GM21576 (cell line): ENCODE results near the gene ABI1.
"Not testable (repeated sequence)": the region's sequence is repeated elsewhere in the genome, so short reads cannot be mapped to it uniquely, and the experiment has no call there.

Experiments
- ATAC-seq: cut with Tn5 transposase; IDR thresholded peaks from one replicate; pipeline ENCODE4 v1.9.1; 2021; ENCODE audit warnings: mild to moderate bottlenecking, moderate library complexity; ENCODE audit not compliant: unreplicated experiment

ABI1 gene

DNA sequence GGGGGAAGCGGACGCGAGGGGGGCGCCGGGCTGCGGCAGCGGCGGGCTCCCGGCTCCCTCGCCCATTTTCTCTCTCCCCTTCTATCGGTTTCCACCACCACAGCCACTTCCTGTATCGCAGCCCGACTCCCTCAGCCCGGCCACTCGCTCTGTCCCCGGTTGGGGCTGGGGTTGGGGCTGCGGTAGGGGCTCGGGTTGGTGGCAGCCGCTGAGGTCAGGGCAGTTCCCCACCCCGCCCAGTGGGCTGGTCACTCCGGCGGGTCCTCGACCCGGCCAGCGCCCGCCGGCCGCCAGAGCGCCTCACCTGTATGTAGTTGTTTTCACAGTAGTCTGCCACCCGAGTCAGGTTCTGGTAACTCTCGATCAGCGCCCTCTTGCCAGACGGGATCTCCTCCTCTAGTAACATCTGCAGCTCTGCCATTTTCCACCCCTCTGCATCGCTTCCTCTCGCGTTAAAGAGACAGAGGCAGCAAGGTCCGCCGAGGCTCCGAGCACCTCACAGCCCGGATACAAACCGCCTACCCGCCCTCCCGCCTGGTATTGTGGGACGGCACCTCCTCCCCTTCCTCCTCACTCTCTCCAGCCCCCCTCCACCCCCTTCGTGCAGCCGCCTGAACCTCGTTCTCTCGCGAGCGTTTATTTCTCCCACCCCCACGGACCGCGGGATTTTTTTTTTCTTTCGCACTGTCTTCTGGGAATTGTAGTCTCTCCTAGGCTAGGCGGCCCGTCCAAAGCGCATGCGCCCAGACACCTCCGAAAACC lies at the start of gene ABI1:
ABI1 (minus strand) TSS at position 516 of the 762 bp plus-strand sequence; CDS start at position 421, 95 bp downstream.
- ATAC-seq, result peak; percentile 57

DNA sequence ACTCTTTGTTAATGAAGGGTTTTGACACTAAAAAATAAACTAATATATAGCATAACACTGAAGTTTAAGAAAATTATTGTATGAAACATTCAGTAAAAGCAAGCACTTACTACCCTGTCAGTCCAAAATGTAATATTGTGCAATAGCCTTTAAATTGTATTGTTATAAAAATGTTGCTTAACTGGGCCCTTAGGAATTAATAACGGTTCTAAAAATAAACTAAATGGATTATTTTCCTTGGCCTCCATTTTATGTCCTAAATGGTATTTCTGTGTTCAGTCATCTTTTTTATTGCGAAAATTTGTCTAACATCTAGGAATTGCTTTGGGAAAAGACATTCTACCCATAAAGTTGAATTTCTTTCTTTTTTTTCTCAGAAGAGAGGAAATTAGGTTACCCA lies 49.0 kb upstream of the ABI1 start:
- ATAC-seq, result no peak

DNA sequence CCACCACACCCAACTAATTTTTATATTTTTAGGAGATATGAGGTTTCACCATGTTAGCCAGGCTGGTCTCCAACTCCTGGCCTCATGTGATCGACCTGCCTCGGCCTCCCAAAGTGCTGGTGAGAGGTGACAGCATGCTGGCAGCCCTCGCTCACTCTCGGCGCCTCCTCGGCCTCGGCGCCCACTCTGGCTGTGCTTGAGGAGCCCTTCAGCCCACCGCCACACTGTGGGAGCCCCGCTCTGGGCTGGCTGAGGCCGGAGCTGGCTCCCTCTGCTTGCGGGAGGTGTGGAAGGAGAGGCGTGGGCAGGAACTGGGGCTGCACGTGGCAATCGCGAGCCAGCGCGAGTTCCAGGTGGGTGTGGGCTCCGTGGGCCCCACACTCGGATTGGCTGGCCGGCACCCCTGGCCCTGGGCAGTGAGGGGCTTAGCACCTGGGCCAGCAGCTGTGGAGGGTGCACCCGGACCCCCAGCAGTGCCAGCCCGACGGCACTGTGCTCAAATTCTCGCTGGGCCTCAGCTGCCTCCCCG lies 44.6 kb upstream of the ABI1 start:
- not testable (repeated sequence) for ATAC-seq

DNA sequence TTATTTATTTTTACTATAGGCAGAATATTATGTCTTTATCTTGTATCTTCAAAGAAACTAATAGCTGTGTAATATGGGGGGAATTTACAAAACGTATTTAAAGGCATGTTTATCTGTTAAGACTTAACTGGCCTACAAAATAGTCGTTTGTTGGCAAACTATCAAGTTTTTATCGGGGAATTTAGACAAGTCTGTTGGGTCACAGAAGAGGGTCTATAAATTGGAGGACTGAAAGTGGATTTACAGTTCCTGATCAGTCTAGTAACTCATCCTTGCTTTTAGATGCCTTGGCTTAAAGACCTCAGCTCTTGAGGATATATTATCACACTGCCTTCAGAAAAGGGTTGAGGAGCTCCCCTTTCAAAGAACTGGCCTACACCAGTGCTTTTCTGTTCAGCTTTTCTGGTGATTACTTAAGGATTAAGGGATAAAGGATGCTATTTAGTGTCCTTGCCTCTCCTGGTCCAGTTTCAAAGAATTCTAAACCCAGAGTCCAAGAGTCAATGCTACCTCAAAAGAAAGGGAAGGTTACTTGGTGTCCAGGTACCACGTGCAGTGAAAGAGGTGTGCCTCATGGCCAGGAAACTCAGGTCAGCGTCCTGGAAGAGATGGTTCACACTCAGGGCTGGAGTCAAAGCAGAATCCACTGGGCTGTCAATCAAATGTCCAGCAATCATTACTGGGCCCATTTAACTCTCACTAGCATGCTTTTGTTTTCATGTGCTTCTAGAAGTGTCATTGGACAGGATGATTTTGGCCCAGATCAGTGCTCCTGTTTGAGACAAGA lies 42.9 kb upstream of the ABI1 start:
- ATAC-seq, result no peak

DNA sequence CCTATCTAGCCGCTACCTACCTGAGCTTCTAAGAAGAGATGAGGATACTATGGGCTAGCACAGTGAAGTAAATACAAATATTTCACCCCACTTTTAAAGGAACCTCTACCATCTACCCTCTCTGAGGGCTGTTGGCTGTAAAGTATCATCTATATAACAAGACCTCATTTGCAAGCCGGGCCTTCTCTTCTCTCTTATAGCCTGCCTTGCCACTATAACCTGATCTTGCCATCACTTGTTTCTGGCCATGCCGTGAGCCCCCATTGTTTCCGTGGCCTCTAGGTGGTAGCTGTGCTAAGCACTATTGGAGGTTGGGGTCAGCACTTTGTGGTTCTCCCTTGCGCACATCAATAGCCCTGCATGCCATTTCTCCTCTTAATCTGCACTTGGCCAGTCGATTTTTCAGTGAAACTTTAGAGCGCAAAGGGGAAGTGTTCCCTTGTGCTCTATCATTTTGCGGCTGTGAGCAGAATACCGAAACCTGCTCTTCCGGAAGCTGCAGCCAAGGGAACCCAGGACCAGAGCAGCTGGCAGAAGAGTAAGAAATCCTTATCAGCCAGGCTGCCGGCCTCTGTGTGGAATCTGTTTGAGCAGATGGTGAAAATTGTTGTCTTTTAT lies 31.7 kb upstream of the ABI1 start:
- ATAC-seq, result peak; percentile 87

DNA sequence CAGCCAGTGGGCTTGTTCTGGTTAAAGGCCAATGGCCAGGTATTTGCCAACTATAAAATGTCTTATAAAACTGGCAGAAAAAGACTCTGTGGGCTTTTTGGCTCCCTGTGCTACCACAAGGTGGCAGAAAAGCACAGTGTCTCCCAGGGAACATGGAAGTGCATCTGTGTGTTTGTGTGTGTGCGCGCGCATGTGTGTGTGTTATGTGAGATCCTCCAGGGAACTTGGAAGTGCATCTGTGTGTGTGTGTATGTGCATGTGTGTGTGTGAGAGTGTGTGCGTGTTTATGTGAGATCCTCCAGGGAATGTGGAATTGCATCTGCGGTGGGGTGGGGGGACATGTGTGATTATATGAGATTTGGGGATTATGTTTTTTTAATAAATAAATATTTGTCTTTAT lies 30.2 kb upstream of the ABI1 start:
- no peak for ATAC-seq

DNA sequence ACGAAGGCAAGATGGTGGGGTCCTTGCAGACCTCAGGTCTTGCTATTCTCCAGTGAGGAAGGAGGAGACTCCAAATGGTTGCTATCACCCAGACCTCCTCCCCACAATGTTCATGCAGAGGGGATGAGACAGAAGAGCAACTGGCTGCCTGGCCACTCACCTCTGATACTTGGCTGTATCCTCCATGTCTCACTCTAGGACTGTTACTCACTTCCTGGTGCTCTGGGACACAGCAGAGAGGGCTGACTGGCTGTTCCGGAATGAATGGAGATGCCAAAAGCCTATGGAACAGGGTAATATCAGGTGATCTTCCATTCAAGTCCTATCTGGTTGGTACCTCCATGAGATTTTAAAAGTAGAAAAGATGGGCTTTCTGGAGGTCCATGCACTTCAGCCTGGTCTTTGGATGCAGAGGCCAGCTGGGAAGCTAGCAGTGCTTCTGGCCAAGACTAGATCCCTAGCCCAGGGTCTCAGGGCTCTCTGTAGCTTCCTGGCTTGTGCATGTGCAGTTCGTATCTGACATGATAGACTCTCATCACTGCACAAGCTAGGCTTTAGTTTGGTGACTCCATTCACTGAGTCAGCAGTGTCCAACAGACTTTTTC lies 27.0 kb upstream of the ABI1 start:
- no peak for ATAC-seq

DNA sequence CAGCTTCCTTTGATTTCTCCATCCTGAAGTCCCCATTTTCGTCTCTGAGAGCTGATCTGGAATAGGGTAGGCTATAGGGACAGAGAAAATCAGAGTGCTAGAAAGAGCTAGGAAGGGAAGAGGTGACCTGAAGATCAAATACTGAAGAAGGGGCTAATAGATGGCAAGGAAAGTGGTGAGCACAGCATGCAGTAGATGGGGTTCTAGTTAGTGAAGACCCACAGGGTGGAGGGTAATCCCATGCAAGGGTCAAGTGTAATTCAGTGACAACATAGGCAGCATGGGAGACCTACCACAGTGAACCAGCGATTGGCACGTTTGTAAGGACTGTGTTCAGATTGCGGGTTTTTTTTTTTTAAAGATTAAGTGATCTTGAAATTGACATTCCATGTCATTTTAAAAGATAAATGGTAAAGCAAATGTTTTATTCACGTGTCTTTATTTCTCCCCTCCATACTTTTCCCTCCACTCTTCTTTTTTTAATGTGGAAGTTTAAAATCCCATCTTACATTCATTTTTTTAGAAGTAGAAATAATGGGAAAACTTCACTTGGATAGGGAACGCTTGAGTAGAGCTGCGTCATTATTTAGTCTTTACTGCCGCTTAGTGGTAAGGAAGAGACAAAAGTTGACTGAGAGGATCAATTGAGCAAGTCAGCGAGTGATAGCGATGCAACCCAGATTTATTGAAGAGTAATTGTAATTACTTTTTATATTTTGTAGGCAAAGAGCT lies 21.0 kb upstream of the ABI1 start:
- no peak for ATAC-seq

DNA sequence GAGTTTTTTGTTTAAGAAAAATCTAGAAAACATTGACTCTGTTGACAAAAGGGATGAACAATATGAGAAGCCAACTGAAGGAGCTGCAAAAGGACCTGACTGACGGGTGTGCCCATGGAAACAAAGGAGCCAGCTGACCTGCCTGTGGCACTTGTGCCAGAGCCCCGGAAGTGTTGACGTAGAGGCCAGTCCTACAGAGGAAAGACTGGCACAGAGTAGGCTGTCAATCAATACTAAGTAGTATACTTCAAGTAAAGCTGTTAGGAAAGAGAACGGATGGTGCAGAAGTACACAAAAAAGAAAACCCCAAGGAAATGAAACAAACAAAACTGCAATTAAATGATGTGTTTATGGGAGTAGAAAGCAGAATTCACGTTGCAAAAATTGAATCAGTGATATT lies 19.0 kb upstream of the ABI1 start:
- ATAC-seq, result no peak

DNA sequence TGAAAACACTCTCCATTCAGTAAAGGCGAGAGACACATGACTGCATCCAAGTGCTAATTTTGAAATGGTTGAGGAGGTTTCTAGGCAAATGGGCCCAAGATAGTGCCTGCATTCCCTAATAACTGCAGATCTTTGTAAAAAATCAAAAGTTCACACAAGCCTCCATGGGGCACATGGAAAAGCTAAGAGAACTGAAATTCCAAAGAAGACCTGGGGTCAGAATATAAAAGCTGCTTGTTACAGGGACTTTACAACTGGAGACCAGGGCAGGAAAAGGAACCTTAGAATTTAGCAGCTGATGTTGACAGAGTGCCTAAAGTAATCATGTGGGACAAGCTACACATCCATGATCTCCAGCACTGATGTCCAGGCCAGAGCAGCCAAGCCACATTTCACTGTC lies 10.0 kb upstream of the ABI1 start:
- no peak for ATAC-seq

DNA sequence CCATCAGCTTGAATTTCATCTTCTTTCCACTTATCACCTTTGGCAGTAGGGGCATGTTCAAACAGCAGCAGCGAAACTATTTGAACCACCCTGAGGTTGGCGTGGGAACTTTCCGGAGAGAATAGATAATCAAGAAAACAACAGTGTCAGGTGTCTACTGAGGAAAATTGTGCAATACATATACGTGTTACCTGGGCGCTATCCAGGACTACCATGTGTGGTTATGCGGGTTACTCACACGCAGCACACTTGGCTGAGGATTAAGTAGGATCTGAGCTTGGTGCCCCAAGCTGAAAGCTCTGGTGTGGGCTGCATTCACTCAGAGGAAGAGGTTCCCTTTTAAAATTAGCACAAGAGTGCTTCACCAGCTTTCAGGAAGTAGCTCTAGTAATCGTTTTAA lies 8.8 kb upstream of the ABI1 start:
- ATAC-seq, result no peak

DNA sequence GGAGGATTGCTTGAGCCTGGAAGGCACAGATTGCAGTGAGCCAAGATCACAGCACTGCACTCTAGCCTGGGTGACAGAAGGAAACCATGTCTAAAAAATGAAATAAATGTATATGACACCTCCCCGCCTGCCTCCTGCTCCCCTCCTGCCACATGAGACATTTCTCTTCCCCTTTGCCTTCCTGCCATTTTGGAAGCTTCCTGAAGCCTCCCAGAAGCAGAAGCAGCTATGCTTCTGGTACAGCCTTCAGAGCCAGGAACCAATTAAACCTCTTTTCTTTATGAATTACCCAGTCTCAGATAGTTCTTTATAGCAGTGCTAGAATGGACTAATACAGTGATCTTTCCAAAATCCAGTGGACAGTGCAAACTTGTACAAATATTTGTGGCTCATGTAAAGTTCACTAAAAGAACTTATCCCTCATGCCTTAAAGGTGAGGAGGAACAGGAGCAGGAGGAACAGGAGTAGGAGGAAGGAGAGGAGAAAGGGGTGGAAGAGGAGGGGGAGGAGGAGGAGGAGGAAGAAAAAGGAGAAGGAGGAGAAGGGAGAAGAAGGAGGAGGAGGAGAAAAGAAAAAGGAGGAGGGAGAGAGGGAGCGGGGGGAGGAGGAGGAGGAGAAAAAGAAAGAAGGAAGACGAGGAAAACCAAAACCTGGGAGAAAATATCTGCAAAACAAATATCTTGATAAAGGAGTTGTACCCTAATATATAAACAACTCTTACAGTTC lies 2.8 kb upstream of the ABI1 start:
- no peak for ATAC-seq

DNA sequence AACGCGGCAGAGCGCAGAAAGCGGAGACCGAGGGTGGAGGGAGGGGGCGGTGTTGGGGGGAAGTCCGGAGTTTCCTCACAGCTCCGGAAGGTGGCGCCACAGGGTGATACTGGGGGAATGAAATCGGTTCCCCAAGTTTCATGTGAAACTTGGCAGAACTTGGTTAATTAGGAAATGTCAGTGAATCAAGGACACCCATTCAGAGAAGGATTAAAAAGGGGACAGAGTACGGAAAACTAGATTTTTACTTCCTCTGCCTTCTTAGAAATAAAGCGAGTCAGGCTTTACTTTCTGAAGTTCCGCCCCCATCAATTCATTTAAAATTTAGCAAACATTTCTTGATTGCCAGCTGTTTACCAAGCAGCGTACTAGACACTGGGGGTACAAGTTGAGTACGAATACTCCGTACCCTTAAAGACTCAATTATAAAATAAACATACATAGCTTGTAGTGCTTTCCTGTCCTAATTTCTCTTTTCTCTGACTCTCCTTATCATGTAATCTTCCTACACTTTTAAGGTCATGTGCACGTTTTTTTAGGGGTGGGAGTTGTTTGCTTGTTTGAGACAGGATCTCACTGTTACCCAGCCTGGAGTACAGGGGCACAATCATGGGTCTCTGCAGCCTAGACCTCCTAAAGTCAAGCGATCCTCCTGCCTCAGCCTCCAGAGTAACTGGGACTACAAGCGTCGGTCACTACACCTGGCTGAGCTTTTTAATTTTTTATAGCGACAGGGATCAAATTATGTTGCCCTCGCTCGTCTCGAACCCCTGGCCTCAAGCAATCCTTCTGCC lies 644 bp upstream of the ABI1 start:
- ATAC-seq, result no peak

DNA sequence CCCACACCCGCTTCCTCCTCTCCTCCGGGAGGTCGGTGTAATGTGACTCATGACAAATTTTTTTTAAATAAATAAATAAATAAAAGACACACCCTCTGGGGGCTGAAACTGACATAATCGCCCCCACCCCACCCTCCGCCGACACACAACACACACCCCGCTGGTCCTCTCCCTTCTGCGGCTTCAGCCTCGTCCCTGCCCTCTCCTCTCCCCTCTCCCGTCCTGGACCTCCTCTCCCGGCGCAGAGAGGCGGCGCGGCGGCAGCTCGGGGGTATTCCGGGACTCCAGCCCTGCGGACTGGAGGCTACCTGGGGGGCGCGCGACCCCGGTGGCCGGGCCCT lies 686 bp downstream of the ABI1 start:
- peak; percentile 9 for ATAC-seq

DNA sequence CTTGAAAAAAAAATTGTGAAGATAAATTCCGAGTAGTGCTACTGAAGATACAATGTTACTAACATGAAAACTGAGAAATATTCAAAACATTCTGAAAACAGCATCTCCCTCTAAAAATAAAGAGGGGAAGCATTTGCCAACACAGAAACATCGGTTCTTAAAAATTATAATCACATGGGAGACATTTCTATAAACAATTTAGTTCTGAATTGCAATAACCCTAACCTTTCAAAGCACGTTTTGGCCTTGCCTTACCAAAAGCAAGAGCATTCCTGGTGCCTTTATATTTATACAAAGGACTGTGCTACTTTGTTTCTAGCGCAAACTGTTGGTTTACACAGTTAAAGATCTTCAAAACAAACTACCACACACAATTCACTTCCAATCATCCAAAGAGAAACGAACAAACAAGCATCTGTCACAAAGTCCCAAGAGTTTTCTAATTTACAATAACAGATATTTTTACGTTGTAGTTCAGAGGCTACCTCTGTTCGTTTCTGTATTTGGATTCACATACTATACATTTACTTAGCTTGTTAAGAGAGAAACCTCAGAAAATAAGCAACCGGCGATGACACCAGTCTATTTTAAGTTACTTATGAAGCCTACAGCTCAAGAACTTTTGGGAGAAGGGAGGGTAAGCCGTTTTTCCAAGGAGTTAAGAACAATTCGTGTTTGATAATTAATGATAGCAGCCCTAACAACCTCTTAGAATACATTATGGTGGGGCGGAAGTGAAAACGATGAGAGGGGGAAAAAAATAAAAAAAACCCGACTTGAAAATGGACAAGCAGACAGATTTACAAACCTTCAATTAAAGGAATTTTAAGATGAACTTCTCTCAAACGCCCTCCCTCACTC lies 1.3 kb downstream of the ABI1 start:
- ATAC-seq, result no peak

DNA sequence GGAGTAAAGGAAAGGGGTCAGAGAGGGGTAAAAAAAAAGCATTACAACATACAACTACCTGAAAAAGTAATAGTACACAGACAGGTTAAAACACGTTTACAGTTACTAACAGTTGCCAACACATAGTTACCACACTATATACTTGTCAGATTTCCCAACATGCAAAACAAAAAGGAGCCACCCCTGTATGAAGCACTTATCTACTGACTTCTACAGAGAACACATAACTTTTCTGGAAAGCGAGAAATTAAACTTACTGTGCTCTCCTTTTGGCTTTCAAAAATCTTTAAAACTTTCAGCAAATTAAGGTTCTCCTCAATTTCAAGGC lies 2.1 kb downstream of the ABI1 start:
- ATAC-seq, result no peak

DNA sequence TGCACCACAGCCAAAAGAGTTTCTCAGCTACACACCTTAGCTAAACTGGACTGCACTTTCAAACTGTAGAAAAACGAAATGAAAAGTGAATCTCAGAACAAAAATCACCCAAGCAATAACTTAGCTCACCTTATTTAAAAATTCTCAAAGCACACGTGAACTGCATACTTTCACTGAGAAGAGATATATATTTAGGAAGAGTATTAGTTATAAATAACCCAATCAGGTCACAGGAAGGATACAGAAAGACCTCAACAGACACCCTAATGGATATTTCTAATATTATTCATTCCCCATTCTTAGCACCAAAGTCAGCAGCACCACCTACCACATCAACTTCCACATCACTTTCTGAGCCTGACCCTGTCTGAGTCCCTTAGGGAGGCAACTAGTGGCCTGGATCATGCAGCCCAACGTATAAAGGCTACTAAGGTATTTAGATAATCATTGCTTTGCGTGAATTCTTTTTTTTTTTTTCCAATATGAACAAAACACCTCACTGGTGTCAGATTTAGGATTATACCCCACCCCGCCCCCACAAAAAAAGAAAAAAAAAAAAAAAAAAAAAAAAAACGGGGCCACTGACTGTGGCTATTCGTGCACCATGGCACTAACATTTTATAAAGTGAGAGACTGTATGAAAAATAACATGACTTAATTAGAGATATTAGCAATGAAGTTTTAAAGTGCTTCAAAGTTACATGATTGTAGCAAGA lies 2.6 kb downstream of the ABI1 start:
- ATAC-seq, result peak; percentile 31

DNA sequence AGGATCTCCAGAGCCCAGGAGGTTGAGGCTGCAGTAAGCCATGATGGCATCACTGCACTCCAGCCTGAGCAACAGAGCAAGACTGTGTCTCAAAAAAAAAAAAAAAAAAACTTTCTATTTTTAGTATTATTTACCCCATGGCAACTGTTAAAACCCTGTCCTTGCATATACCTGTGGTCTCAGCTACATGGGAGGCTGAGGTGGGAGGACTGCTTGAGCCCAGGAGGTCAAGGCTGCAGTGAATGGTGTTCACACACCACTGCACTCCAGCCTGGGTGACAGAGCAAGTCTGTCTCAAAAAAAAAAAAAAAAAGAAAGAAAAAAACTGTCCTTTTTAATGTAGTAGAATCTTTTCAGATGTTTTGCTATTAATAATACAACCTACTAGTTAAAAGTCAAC lies 3.2 kb downstream of the ABI1 start:
- peak; percentile 4 for ATAC-seq
